ENCODE measurements around the gene FKBP4. TPM values are rescaled to one million over a fixed set of nuclear protein-coding genes. Genes with fewer than 3 reads are reported as not detected.

Gene FKBP4
- total RNA-seq, 2 donors from 2014 or later = 139 to 253 TPM

DNA sequence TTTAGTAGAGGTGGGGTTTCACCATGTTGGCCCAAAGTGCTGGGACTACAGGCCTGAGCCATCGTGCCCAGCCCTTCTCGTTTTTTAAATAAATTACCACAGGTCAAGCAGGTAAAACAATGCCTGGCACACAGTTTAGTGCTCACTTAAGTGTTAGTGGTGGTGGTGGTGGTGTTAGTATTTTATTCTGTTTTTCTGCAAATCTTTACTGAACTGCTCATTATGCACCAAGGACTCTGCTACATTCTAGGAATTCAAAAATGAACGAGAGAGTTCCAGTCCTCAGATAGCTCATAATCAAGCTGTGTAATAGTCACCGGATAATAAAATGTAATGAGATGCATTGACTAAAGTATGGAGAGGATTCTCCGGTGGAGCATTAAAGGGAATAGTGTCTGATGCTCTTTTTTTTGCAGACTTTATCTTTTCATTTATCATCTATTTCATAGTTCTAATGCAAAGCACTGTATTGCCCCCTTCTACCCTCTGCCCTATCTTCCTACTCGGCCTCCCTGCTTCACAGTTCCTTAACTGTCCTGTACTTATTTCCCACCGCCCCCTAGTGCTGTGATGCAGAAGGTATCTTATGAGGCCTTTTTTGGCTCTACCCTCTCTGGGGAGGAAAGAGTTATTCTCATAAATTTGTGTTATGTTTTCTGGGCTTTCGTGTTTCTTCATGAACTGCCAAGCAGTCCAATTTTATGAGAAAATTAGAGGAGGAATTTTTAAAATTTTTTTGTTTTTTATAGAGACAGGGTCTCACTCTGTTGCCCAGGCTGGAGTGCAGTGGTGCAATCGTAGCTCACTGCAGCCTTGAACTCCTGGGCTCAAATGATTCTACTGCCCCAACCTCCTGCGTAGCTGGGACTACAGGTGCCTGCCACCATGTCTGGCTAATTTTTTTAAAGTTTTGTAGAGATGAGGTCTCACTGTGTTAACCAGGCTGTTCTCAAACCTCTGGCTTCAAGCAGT lies 18.7 kb downstream of the FKBP4 start:
- H3K27me3 ChIP-seq (ENCODE audit: control insufficient read depth, insufficient read depth, low read length, poor library complexity, severe bottlenecking) = no peaks in the 10 kb centered on the region
- Mint-ChIP-seq H3K27me3 (ENCODE audit: insufficient read depth) (no peaks in the 10 kb centered on the region), H3K36me3 (ENCODE audit: low read depth) (peaks cover 33% of the 10 kb centered on the region), H3K27ac (peak overlapping the region; percentile 100), H3K4me1 (peaks cover 14% of the 10 kb centered on the region), H3K9me3 (no peaks in the 10 kb centered on the region), H3K4me3 (peak overlapping the region; percentile 92)
- peaks cover 15% of the 10 kb centered on the region for H3K36me3 ChIP-seq (ENCODE audit: control insufficient read depth, insufficient read depth, low read length)
- TF ChIP-seq, protein P1, sequence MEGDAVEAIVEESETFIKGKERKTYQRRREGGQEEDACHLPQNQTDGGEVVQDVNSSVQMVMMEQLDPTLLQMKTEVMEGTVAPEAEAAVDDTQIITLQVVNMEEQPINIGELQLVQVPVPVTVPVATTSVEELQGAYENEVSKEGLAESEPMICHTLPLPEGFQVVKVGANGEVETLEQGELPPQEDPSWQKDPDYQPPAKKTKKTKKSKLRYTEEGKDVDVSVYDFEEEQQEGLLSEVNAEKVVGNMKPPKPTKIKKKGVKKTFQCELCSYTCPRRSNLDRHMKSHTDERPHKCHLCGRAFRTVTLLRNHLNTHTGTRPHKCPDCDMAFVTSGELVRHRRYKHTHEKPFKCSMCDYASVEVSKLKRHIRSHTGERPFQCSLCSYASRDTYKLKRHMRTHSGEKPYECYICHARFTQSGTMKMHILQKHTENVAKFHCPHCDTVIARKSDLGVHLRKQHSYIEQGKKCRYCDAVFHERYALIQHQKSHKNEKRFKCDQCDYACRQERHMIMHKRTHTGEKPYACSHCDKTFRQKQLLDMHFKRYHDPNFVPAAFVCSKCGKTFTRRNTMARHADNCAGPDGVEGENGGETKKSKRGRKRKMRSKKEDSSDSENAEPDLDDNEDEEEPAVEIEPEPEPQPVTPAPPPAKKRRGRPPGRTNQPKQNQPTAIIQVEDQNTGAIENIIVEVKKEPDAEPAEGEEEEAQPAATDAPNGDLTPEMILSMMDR (conservative IDR thresholded peaks at IDR 0.05) = peak; percentile 98
- WGBS, 2 experiments (ENCODE audit: insufficient coverage in 1 of 2, insufficient read length in 1 of 2) = 25 to 40% methylated on average over 5 to 9 of the region's 10 CpGs
- peak; percentile 83 for DNase-seq
- peak overlapping the region; percentile 95 for H3K27ac ChIP-seq (ENCODE audit: low read depth, low read length)
- H3K4me3 ChIP-seq (ENCODE audit: low read length) = peak overlapping the region; percentile 97
- H3K4me1 ChIP-seq (ENCODE audit: control insufficient read depth, insufficient read depth, low read length) = no peaks in the 10 kb centered on the region
- no peaks in the 10 kb centered on the region for H3K9me3 ChIP-seq (ENCODE audit: control insufficient read depth, low read length)
- peak overlapping the region; percentile 98 for H3K9ac ChIP-seq (ENCODE audit: extremely low read depth, low read length, poor library complexity, severe bottlenecking)

GRCh38 chr12:2819810-2820209 lies 25.0 kb downstream of the FKBP4 start:
- H3K4me1 ChIP-seq (ENCODE audit: control insufficient read depth, insufficient read depth, low read length) = no peaks in the 10 kb centered on the region
- TF ChIP-seq, protein P1 (conservative IDR thresholded peaks at IDR 0.05) = no peak
- H3K27me3 ChIP-seq (ENCODE audit: control insufficient read depth, insufficient read depth, low read length, poor library complexity, severe bottlenecking) = no peaks in the 10 kb centered on the region
- no peak overlapping the region for H3K4me3 Mint-ChIP-seq
- H3K27ac Mint-ChIP-seq = peak overlapping the region; percentile 35
- H3K4me1 Mint-ChIP-seq = peaks cover 21% of the 10 kb centered on the region
- no peaks in the 10 kb centered on the region for H3K27me3 Mint-ChIP-seq (ENCODE audit: insufficient read depth)
- no peak for DNase-seq
- no peak overlapping the region for H3K4me3 ChIP-seq (ENCODE audit: low read length)
- no peaks in the 10 kb centered on the region for H3K9me3 Mint-ChIP-seq
- peaks cover 55% of the 10 kb centered on the region for H3K36me3 ChIP-seq (ENCODE audit: control insufficient read depth, insufficient read depth, low read length)
- H3K9ac ChIP-seq (ENCODE audit: extremely low read depth, low read length, poor library complexity, severe bottlenecking) = no peak overlapping the region
- 96% methylated on average over 15 of the region's 15 CpGs for WGBS, 2 experiments (ENCODE audit: insufficient coverage in 1 of 2, insufficient read length in 1 of 2)
- peaks cover 74% of the 10 kb centered on the region for H3K36me3 Mint-ChIP-seq (ENCODE audit: low read depth)
- H3K9me3 ChIP-seq (ENCODE audit: control insufficient read depth, low read length) = no peaks in the 10 kb centered on the region
- no peak overlapping the region for H3K27ac ChIP-seq (ENCODE audit: low read depth, low read length)

DNA sequence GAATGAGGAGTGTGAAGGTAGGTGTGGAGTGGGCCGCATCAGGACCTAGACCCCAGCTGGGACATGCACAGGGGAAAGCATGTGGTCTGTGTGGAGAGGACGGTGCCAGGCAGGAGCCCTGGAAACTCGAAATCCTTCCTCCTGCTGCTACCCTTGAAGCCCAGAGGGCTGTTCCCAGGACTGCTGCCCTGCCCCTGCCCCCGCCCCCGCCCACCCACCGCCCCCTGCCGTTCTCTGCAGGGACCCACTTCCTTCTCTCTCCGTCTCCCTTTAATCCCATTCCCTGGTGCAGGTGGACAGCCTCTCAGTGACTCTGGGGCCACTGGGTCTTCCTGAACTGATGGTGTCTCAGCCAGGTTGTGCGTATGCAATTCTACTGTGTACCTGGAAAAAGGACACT lies 25.7 kb downstream of the FKBP4 start:
- TF ChIP-seq, protein P1 (conservative IDR thresholded peaks at IDR 0.05) = no peak
- Histone ChIP-seq H3K36me3 (ENCODE audit: control insufficient read depth, insufficient read depth, low read length) (peaks cover 57% of the 10 kb centered on the region), H3K4me1 (ENCODE audit: control insufficient read depth, insufficient read depth, low read length) (peaks cover 6% of the 10 kb centered on the region), H3K9ac (ENCODE audit: extremely low read depth, low read length, poor library complexity, severe bottlenecking) (no peak overlapping the region), H3K27ac (ENCODE audit: low read depth, low read length) (no peak overlapping the region), H3K27me3 (ENCODE audit: control insufficient read depth, insufficient read depth, low read length, poor library complexity, severe bottlenecking) (no peaks in the 10 kb centered on the region), H3K4me3 (ENCODE audit: low read length) (no peak overlapping the region), H3K9me3 (ENCODE audit: control insufficient read depth, low read length) (no peaks in the 10 kb centered on the region)
- Mint-ChIP-seq H3K27me3 (ENCODE audit: insufficient read depth) (no peaks in the 10 kb centered on the region), H3K4me3 (no peak overlapping the region), H3K27ac (peak overlapping the region; percentile 35), H3K36me3 (ENCODE audit: low read depth) (peaks cover 69% of the 10 kb centered on the region), H3K4me1 (peaks cover 27% of the 10 kb centered on the region), H3K9me3 (no peaks in the 10 kb centered on the region)
- DNase-seq = peak; percentile 73
- 69 to 75% methylated on average over 4 to 6 of the region's 9 CpGs for WGBS, 2 experiments (ENCODE audit: insufficient coverage in 1 of 2, insufficient read length in 1 of 2)

All from endodermal cell (in vitro differentiated cells).